Measurements from ENCODE around the gene NF1.
"Not testable (repeated sequence)": the region's sequence is repeated elsewhere in the genome, so short reads cannot be mapped to it uniquely, and the experiment has no call there.

The NF1 gene

GRCh38 chr17:31328160-31328535, 233.4 kb downstream of the NF1 start:
- no peaks in the 10 kb centered on the region for H3K9me3 ChIP-seq (replicated peaks in 1 of 2; ENCODE audit: control insufficient read depth in 2 of 2, insufficient read depth in 1 of 2, low read depth in 1 of 2, low read length in 2 of 2)
- H4K8ac ChIP-seq (ENCODE audit: low read depth, low read length) = no peak overlapping the region
- no peak overlapping the region for H3K23ac ChIP-seq (ENCODE audit: low read depth, low read length, poor library complexity)
- H3K18ac ChIP-seq (ENCODE audit: low read length) = no peak overlapping the region
- no peak overlapping the region for H3K4me2 ChIP-seq (ENCODE audit: insufficient read depth, low read length, poor library complexity, severe bottlenecking)
- H2AK5ac ChIP-seq (ENCODE audit: low read depth, low read length) = no peak overlapping the region
- no peak overlapping the region for H3K4me3 ChIP-seq (ENCODE audit: low read length in 2 of 2)
- no peak overlapping the region for H3K4ac ChIP-seq (ENCODE audit: low read length)
- H3K9ac ChIP-seq (ENCODE audit: low read depth, low read length, poor library complexity) = no peak overlapping the region
- no peak overlapping the region for H2BK12ac ChIP-seq (ENCODE audit: low read length)
- H3K14ac ChIP-seq (ENCODE audit: low read length) = no peak overlapping the region
- peaks cover 7 to 75% of the 10 kb centered on the region in 2 donors for H3K36me3 ChIP-seq (replicated peaks in 1 of 2; ENCODE audit: control insufficient read depth in 2 of 2, insufficient read depth in 2 of 2, low read length in 2 of 2)
- no peaks in the 10 kb centered on the region for H3K27me3 ChIP-seq (ENCODE audit: control insufficient read depth in 3 of 3, insufficient read depth in 3 of 3, low read depth in 1 of 3, low read length in 3 of 3)
- no peak overlapping the region for H2BK15ac ChIP-seq (ENCODE audit: low read length)
- H2BK120ac ChIP-seq (ENCODE audit: low read depth, low read length) = no peak overlapping the region
- no peak for DNase-seq (ENCODE audit: low spot score)
- H3K79me1 ChIP-seq (ENCODE audit: low read depth, low read length) = no peaks in the 10 kb centered on the region
- H3K27ac ChIP-seq (replicated peaks; ENCODE audit: low read length) = no peak overlapping the region
- no peak overlapping the region for H2BK5ac ChIP-seq (ENCODE audit: low read length)
- H4K91ac ChIP-seq (ENCODE audit: low read depth, low read length, poor library complexity) = no peak overlapping the region
- H2AFZ ChIP-seq (ENCODE audit: low read length) = no peak overlapping the region
- H3K4me1 ChIP-seq (ENCODE audit: control insufficient read depth in 2 of 2, insufficient read depth in 1 of 2, low read depth in 1 of 2, low read length in 2 of 2) = no peaks in the 10 kb centered on the region

- H2BK120ac ChIP-seq (ENCODE audit: low read depth, low read length) = no peak overlapping the region
- no peaks in the 10 kb centered on the region for H3K4me1 ChIP-seq (ENCODE audit: control insufficient read depth in 2 of 2, insufficient read depth in 1 of 2, low read depth in 1 of 2, low read length in 2 of 2)
- no peak overlapping the region for H2BK5ac ChIP-seq (ENCODE audit: low read length)
- H4K8ac ChIP-seq (ENCODE audit: low read depth, low read length) = no peak overlapping the region
- no peak overlapping the region for H2BK15ac ChIP-seq (ENCODE audit: low read length)
- H3K23ac ChIP-seq (ENCODE audit: low read depth, low read length, poor library complexity) = no peak overlapping the region
- H3K27ac ChIP-seq (replicated peaks; ENCODE audit: low read length) = no peak overlapping the region
- H3K4me3 ChIP-seq (ENCODE audit: low read length in 2 of 2) = no peak overlapping the region
- H2AK5ac ChIP-seq (ENCODE audit: low read depth, low read length) = no peak overlapping the region
- H4K91ac ChIP-seq (ENCODE audit: low read depth, low read length, poor library complexity) = no peak overlapping the region
- peaks cover 7 to 81% of the 10 kb centered on the region in 2 donors for H3K36me3 ChIP-seq (replicated peaks in 1 of 2; ENCODE audit: control insufficient read depth in 2 of 2, insufficient read depth in 2 of 2, low read length in 2 of 2)
- H2BK12ac ChIP-seq (ENCODE audit: low read length) = no peak overlapping the region
- no peaks in the 10 kb centered on the region for H3K79me1 ChIP-seq (ENCODE audit: low read depth, low read length)
- no peak overlapping the region for H3K18ac ChIP-seq (ENCODE audit: low read length)
- H3K9me3 ChIP-seq (replicated peaks in 1 of 2; ENCODE audit: control insufficient read depth in 2 of 2, insufficient read depth in 1 of 2, low read depth in 1 of 2, low read length in 2 of 2) = no peaks in the 10 kb centered on the region
- no peaks in the 10 kb centered on the region for H3K27me3 ChIP-seq (ENCODE audit: control insufficient read depth in 3 of 3, insufficient read depth in 3 of 3, low read depth in 1 of 3, low read length in 3 of 3)
- no peak overlapping the region for H3K4me2 ChIP-seq (ENCODE audit: insufficient read depth, low read length, poor library complexity, severe bottlenecking)
- no peak for DNase-seq (ENCODE audit: low spot score)
- H3K9ac ChIP-seq (ENCODE audit: low read depth, low read length, poor library complexity) = no peak overlapping the region
- no peak overlapping the region for H3K4ac ChIP-seq (ENCODE audit: low read length)
- H3K14ac ChIP-seq (ENCODE audit: low read length) = no peak overlapping the region
- no peak overlapping the region for H2AFZ ChIP-seq (ENCODE audit: low read length)
Observed at GRCh38 chr17:31329221-31329620, 234.4 kb downstream of the NF1 start.

GRCh38 chr17:31339906-31340661, 245.3 kb downstream of the NF1 start:
- WGBS, 2 donors (ENCODE audit: extremely low coverage in 2 of 2, insufficient read length in 2 of 2, insufficient replicate concordance in 1 of 2) = no CpG with 5 or more reads among the region's 6 CpGs
- no peak overlapping the region for H3K4me3 ChIP-seq (ENCODE audit: low read length in 2 of 2)
- H3K36me3 ChIP-seq (replicated peaks in 1 of 2; ENCODE audit: control insufficient read depth in 2 of 2, insufficient read depth in 2 of 2, low read length in 2 of 2) = peaks cover 10 to 96% of the 10 kb centered on the region in 2 donors
- H2AFZ ChIP-seq (ENCODE audit: low read length) = no peak overlapping the region
- no peak overlapping the region for H3K18ac ChIP-seq (ENCODE audit: low read length)
- H2BK12ac ChIP-seq (ENCODE audit: low read length) = no peak overlapping the region
- peaks cover 0 to 3% of the 10 kb centered on the region in 2 donors for H3K4me1 ChIP-seq (ENCODE audit: control insufficient read depth in 2 of 2, insufficient read depth in 1 of 2, low read depth in 1 of 2, low read length in 2 of 2)
- no peak overlapping the region for H4K8ac ChIP-seq (ENCODE audit: low read depth, low read length)
- H3K4ac ChIP-seq (ENCODE audit: low read length) = no peak overlapping the region
- no peak overlapping the region for H3K27ac ChIP-seq (replicated peaks; ENCODE audit: low read length)
- H3K4me2 ChIP-seq (ENCODE audit: insufficient read depth, low read length, poor library complexity, severe bottlenecking) = no peak overlapping the region
- no peak overlapping the region for H3K9ac ChIP-seq (ENCODE audit: low read depth, low read length, poor library complexity)
- H4K91ac ChIP-seq (ENCODE audit: low read depth, low read length, poor library complexity) = no peak overlapping the region
- no peak overlapping the region for H3K23ac ChIP-seq (ENCODE audit: low read depth, low read length, poor library complexity)
- no peak overlapping the region for H3K14ac ChIP-seq (ENCODE audit: low read length)
- no peak overlapping the region for H2BK120ac ChIP-seq (ENCODE audit: low read depth, low read length)
- no peak overlapping the region for H2AK5ac ChIP-seq (ENCODE audit: low read depth, low read length)
- H2BK5ac ChIP-seq (ENCODE audit: low read length) = no peak overlapping the region
- H3K79me1 ChIP-seq (ENCODE audit: low read depth, low read length) = no peaks in the 10 kb centered on the region
- no peaks in the 10 kb centered on the region for H3K27me3 ChIP-seq (ENCODE audit: control insufficient read depth in 3 of 3, insufficient read depth in 3 of 3, low read depth in 1 of 3, low read length in 3 of 3)
- no peak for DNase-seq (ENCODE audit: low spot score)
- no peak overlapping the region for H2BK15ac ChIP-seq (ENCODE audit: low read length)
- no peaks in the 10 kb centered on the region for H3K9me3 ChIP-seq (replicated peaks in 1 of 2; ENCODE audit: control insufficient read depth in 2 of 2, insufficient read depth in 1 of 2, low read depth in 1 of 2, low read length in 2 of 2)

DNA sequence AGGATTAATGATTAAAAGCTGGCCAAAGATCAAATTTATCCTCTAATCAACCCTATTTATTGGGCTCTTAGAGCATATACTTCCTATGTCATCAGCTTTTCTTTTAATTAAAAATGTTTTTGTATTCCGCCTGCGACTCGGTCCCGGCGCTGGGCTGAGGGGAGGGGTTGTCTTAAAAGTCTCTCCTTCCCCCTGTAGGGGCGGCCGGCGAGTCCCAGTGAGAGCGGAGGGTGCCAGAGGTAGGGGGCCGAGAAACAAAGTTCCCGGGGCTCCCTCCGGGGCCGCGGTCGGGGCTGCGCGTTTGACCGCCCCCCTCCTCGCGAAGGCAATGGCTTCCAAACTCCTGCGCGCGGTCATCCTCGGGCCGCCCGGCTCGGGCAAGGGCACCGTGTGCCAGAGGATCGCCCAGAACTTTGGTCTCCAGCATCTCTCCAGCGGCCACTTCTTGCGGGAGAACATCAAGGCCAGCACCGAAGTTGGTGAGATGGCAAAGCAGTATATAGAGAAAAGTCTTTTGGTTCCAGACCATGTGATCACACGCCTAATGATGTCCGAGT, 250.5 kb downstream of the NF1 start:
- not testable (repeated sequence) for H3K27me3 ChIP-seq (ENCODE audit: control insufficient read depth in 3 of 3, insufficient read depth in 3 of 3, low read depth in 1 of 3, low read length in 3 of 3); H2BK120ac ChIP-seq (ENCODE audit: low read depth, low read length); H3K4ac ChIP-seq (ENCODE audit: low read length); H3K18ac ChIP-seq (ENCODE audit: low read length); H2AK5ac ChIP-seq (ENCODE audit: low read depth, low read length); H2AFZ ChIP-seq (ENCODE audit: low read length); H2BK15ac ChIP-seq (ENCODE audit: low read length); H3K27ac ChIP-seq (replicated peaks; ENCODE audit: low read length); H3K4me3 ChIP-seq (ENCODE audit: low read length in 2 of 2); H2BK12ac ChIP-seq (ENCODE audit: low read length); H3K9me3 ChIP-seq (replicated peaks in 1 of 2; ENCODE audit: control insufficient read depth in 2 of 2, insufficient read depth in 1 of 2, low read depth in 1 of 2, low read length in 2 of 2); H2BK5ac ChIP-seq (ENCODE audit: low read length); H3K23ac ChIP-seq (ENCODE audit: low read depth, low read length, poor library complexity); H3K79me1 ChIP-seq (ENCODE audit: low read depth, low read length); H3K4me1 ChIP-seq (ENCODE audit: control insufficient read depth in 2 of 2, insufficient read depth in 1 of 2, low read depth in 1 of 2, low read length in 2 of 2); H3K9ac ChIP-seq (ENCODE audit: low read depth, low read length, poor library complexity); DNase-seq (ENCODE audit: low spot score); H3K14ac ChIP-seq (ENCODE audit: low read length); H3K4me2 ChIP-seq (ENCODE audit: insufficient read depth, low read length, poor library complexity, severe bottlenecking); H4K91ac ChIP-seq (ENCODE audit: low read depth, low read length, poor library complexity); H4K8ac ChIP-seq (ENCODE audit: low read depth, low read length)
- WGBS, 2 donors (ENCODE audit: extremely low coverage in 2 of 2, insufficient read length in 2 of 2, insufficient replicate concordance in 1 of 2) = no CpG with 5 or more reads among the region's 34 CpGs
- H3K36me3 ChIP-seq (replicated peaks in 1 of 2; ENCODE audit: control insufficient read depth in 2 of 2, insufficient read depth in 2 of 2, low read length in 2 of 2) = peaks cover 4 to 64% of the 10 kb centered on the region in 2 donors
